Adrenal gland (tissue), 12 donors: ENCODE data around the gene COL6A3. TPM values are rescaled to one million over a fixed set of nuclear protein-coding genes. Genes with fewer than 3 reads are reported as not detected.
A peak's percentile ranks its signal among the peaks of the same experiment; 100 is the strongest.

Source experiments
- DNase-seq, 7 donors: peaks; one replicate each; pipeline ENCODE4 v3.0.0-alpha.2; 2019 to 2020
- H3K27ac ChIP-seq, 5 donors: fragments of 200-600 bp; sonication (generic) in 4 of 5; 1 replicate in 3 of 5; 2 replicates in 2 of 5; pipeline versions ENCODE4 v1.5.1 to v1.8.0; 2016 to 2020; ENCODE audit warnings: mild to moderate bottlenecking in 1 of 5
- H3K27me3 ChIP-seq: fragments of 200-600 bp; 2 replicates; pipeline ENCODE4 v1.8.0; 2021
- H3K36me3 ChIP-seq, 2 donors: fragments of 200-600 bp; replicated peaks in 1 of 2; 1 replicate in 1 of 2; 2 replicates in 1 of 2; pipeline versions ENCODE4 v1.5.1 to v1.8.0; 2018 to 2022
- H3K4me1 ChIP-seq, 2 donors: fragments of 200-600 bp; replicated peaks in 1 of 2; 1 replicate in 1 of 2; 2 replicates in 1 of 2; pipeline versions ENCODE4 v1.5.1 to v1.8.0; 2018 to 2021
- H3K4me3 ChIP-seq, 4 donors: fragments of 200-600 bp; sonication (generic) in 3 of 4; one replicate each; pipeline ENCODE4 v1.5.1; 2016 to 2018
- H3K9me3 ChIP-seq, 3 donors: fragments of 200-600 bp; sonication (generic) in 1 of 3; replicated peaks in 1 of 3; 1 replicate in 2 of 3; 2 replicates in 1 of 3; pipeline versions ENCODE4 v1.5.1 to v1.8.0; 2016 to 2021
- CTCF ChIP-seq, 6 experiments: fragments of 450-650 bp in 4 of 6; fragments of 200-600 bp in 2 of 6; sonication (generic) in 1 of 6; IDR thresholded peaks; 1 replicate in 5 of 6; 2 replicates in 1 of 6; pipeline versions ENCODE4 v1.5.1 to v1.8.0; 2016 to 2021; ENCODE audit warnings: antibody characterized with exemption in 6 of 6, mild to moderate bottlenecking in 2 of 6, moderate library complexity in 1 of 6
- POLR2A ChIP-seq, 2 donors: fragments of 450-650 bp; IDR thresholded peaks; one replicate each; pipeline ENCODE4 v1.6.1; 2017; ENCODE audit warnings: antibody characterized with exemption in 2 of 2, mild to moderate bottlenecking in 2 of 2, moderate library complexity in 1 of 2
- WGBS, 4 donors: extraction: QIAGEN DNeasy Blood & Tissue Kit in 2 of 4; methylation state at CpG; one replicate each; pipeline versions ENCODE4 v1.1.5 to v1.1.7; 2013 to 2017; 5-methylcytosine and 5-hydroxymethylcytosine counted together
- intact Hi-C, 2 donors: fragments of 100-400 bp; cut with DNase I; formaldehyde crosslinking; loops; one replicate each; pipeline versions ENCODE4 v1.14.1 to v1.15.0; 2022 to 2023
- polyA plus RNA-seq, 3 donors: library from polyadenylated mRNA; stranded (reverse); fragments of 200-250 nt in 2 of 3; fragments of 350-450 nt in 1 of 3; fragmentation: Illumina TruSeq in 1 of 3; extraction: RNeasy Lipid Tissue Mini Kit (QIAGEN cat#74804) in 1 of 3; gene quantifications; one replicate each; pipeline ENCODE4 v1.2.3, GENCODE V29; 2013 to 2014
- total RNA-seq, 9 donors: library from RNA; depleted of rRNA in 4 of 9; stranded (reverse); fragments of >200 nt in 4 of 9; fragments of 120-200 nt in 1 of 9; fragmentation: NEBNext Ultra II Directional in 1 of 9; extraction: Animal tissue kit (Norgen Biotek cat#: 25700) in 1 of 9; gene quantifications; one replicate each; pipeline versions ENCODE4 v1.1.0 to v1.2.4, GENCODE V29; 2013 to 2023
- donor health status: healthy with polysubstance abuse.
- donor health status: Bipolar disorder and iron deficiency.
- donor health status: DM: yes; HTN: yes; CAD: no.
- donor health status: DM: no; HTN: no; CAD: no.
- donor health status: DM: no; HTN: no; CAD: no.
- donor health status: DM: yes; HTN: yes; CAD: no.

The COL6A3 gene
- total and polyA plus RNA-seq, 12 donors, result 15.5 to 69.4 (median 33.1) TPM

DNA sequence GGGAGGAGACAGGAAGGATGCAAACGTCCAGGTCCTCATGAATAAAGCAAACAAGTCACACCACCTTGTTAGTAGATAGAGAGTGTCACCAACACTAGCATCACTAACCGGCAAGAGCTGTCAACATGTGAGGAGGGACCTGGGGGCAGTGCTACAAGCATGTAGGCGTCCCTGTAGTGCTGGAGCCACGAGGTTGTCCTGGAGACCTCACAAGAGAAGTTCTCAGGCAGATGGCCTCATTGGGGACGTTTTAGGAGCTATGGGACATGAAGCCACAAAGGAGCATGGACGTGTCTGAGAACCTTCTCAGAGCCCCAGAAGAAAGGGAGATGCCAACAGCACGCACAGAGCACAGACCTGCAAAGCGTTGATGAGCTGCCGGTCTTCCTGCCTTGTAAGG is 70.0 kb downstream of the COL6A3 start:
- H3K4me1 ChIP-seq, result no peaks in the 10 kb centered on the region
- H3K27ac ChIP-seq, result no peak overlapping the region
- DNase-seq, result no peak
- intact Hi-C loops, result no loop called here
- no peaks in the 10 kb centered on the region for H3K36me3 ChIP-seq
- H3K4me3 ChIP-seq, result no peak overlapping the region
- no peaks in the 10 kb centered on the region for H3K9me3 ChIP-seq
- no peaks in the 10 kb centered on the region for H3K27me3 ChIP-seq
- WGBS, 4 donors, result 82 to 91% (median 89%) methylated on average over 9 of the region's 9 CpGs
- TF ChIP-seq POLR2A (IDR thresholded peaks at IDR 0.05) (no peak), CTCF (IDR thresholded peaks at IDR 0.05) (no peak)

GRCh38 chr2:237341872-237342271 is 72.1 kb downstream of the COL6A3 start:
- no peak for TF ChIP-seq CTCF (IDR thresholded peaks at IDR 0.05)
- TF ChIP-seq POLR2A (IDR thresholded peaks at IDR 0.05), result no peak
- no peaks in the 10 kb centered on the region for H3K4me1 ChIP-seq
- intact Hi-C loops, result no loop called here
- no peak overlapping the region for H3K27ac ChIP-seq
- WGBS, 4 donors, result 54 to 61% (median 59%) methylated on average over 4 of the region's 4 CpGs
- no peaks in the 10 kb centered on the region for H3K27me3 ChIP-seq
- peak in 3 of 7 donors; percentile 26 to 35 (median 31) for DNase-seq
- H3K9me3 ChIP-seq, result no peaks in the 10 kb centered on the region
- no peak overlapping the region for H3K4me3 ChIP-seq
- no peaks in the 10 kb centered on the region for H3K36me3 ChIP-seq

DNA sequence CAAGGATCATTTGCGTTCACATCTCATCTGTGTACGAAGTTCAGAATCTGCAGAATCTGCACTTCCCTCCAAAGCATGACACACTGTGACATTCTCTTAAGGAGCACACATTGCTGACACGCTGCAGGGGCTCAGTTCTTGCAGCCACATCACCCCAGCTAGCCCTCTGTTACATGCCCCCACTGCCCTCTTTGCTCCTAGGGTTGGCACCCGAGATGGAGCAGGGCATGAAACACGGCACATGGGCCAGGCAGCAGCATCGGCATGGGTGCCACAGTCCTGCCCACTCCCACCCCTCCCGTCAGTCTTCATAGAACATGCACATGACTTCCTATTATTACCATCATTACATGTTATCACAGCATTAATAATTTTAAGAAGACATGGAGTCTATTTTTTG is 76.4 kb downstream of the COL6A3 start:
- H3K27me3 ChIP-seq, result no peaks in the 10 kb centered on the region
- no peaks in the 10 kb centered on the region for H3K4me1 ChIP-seq
- no peak overlapping the region for H3K4me3 ChIP-seq
- intact Hi-C loops, result no loop called here
- WGBS, 4 donors, result 82 to 94% (median 92%) methylated on average over 6 to 7 of the region's 7 CpGs
- H3K9me3 ChIP-seq, result no peaks in the 10 kb centered on the region
- DNase-seq, result no peak
- H3K27ac ChIP-seq, result no peak overlapping the region
- TF ChIP-seq CTCF (IDR thresholded peaks at IDR 0.05), result no peak
- no peak for TF ChIP-seq POLR2A (IDR thresholded peaks at IDR 0.05)
- H3K36me3 ChIP-seq, result no peaks in the 10 kb centered on the region

DNA sequence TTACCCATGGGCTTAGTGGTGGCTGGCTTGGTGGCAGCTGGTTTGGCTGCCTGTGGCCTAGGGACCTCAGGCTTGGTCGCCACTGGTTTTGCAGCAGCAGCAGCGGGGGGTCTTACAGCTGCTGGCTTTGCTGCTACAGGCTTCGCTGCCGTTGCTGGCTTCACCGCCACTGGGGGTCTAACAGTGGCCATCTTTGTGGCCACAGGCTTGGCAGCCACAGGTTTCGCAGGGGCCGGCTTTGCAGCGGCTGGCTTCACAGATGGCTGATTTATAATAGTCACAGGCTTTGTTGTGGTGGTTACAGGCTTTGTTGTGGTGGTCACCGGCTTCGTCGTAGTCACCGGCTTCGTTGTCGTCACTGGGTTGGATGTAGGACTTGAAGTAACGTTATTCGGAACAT is 77.8 kb downstream of the COL6A3 start:
- Histone ChIP-seq H3K36me3 (no peaks in the 10 kb centered on the region), H3K27me3 (no peaks in the 10 kb centered on the region), H3K4me3 (no peak overlapping the region), H3K4me1 (no peaks in the 10 kb centered on the region), H3K27ac (no peak overlapping the region), H3K9me3 (no peaks in the 10 kb centered on the region)
- intact Hi-C loops, result no loop called here
- no peak for TF ChIP-seq CTCF (IDR thresholded peaks at IDR 0.05)
- DNase-seq, result no peak
- 93 to 94% (median 94%) methylated on average over 12 to 16 of the region's 16 CpGs for WGBS, 4 donors
